Heart left ventricle (tissue), 13 donors: ENCODE data around the gene SUPT6H.

Experiments used
- CTCF ChIP-seq, 12 donors: fragments of 200-600 bp; sonication (generic) in 4 of 12; IDR thresholded peaks; one replicate each; pipeline versions ENCODE4 v1.5.0 to v1.8.0; 2018 to 2022; ENCODE audit warnings: antibody characterized with exemption in 12 of 12, mild to moderate bottlenecking in 5 of 12
- POLR2A ChIP-seq, 2 donors: fragments of 450-650 bp; IDR thresholded peaks; one replicate each; pipeline ENCODE4 v1.6.1; 2017; ENCODE audit warnings: antibody characterized with exemption in 2 of 2, mild to moderate bottlenecking in 2 of 2, moderate library complexity in 2 of 2
- donor health status: ischemic (EF 13 %, LVEDD 7.1; RV severe dilation, severe dysfunction).
- donor health status: DM: no; HTN: yes; CAD: no.
- donor health status: DM: no; HTN: no; CAD: no.
- donor health status: ischemic (EF 25% LVEDD 6.9; RV normal size, moderate dysfunction).
- donor health status: ischemic (EF 25% LVEDD 5.7; RV mildly dilated, moderate dysfunction).
- donor health status: ischemic (EF 35%, LVEDD 5.7; RV mildly dilated, moderate dysfunction).
- donor health status: nonischemic (EF 11% LVEDD 7.7; RV severe dilation, severe dysfunction).
- donor health status: DM: yes; HTN: yes; CAD: no.
- donor health status: PGD.
- donor health status: ischemic (EF 29% LVEDD 5.4; RV normal size, mild dysfunction).
- donor health status: nonischemic (EF 23%, LVEDD 6.1; RV moderate dilation, normal function).

- TF ChIP-seq CTCF (IDR thresholded peaks at IDR 0.05) (no peak), POLR2A (IDR thresholded peaks at IDR 0.05) (no peak)
Measured at GRCh38 chr17:28622186-28622585, 39.8 kb upstream of the SUPT6H start.
